H9 (cell line): ENCODE results near the gene RCAN2. TPM values are rescaled to one million over a fixed set of nuclear protein-coding genes. Genes with fewer than 3 reads are reported as not detected.

Experiments
- DNase-seq: peaks from one replicate; pipeline ENCODE4 v3.0.0-alpha.2; 2017
- H2AFZ ChIP-seq: one replicate; pipeline ENCODE4 v1.6.1; 2013; ENCODE audit warnings: mild to moderate bottlenecking, low read length, control low read depth, moderate library complexity
- H2AK5ac ChIP-seq: 2 replicates; pipeline ENCODE4 v1.6.1; 2013; ENCODE audit warnings: low read length, control low read depth, mixed read lengths; ENCODE audit not compliant: insufficient read length
- H2BK120ac ChIP-seq: one replicate; pipeline ENCODE4 v1.6.1; 2013; ENCODE audit warnings: low read depth, mild to moderate bottlenecking, low read length, control low read depth, inconsistent platforms; ENCODE audit not compliant: poor library complexity, severe bottlenecking
- H2BK12ac ChIP-seq: 2 replicates; pipeline ENCODE4 v1.6.1; 2013; ENCODE audit warnings: low read length, control low read depth, mixed read lengths, low read depth; ENCODE audit not compliant: insufficient read length
- H2BK15ac ChIP-seq: 2 replicates; pipeline ENCODE4 v1.6.1; 2013; ENCODE audit warnings: low read depth, low read length, control low read depth
- H2BK20ac ChIP-seq: one replicate; pipeline ENCODE4 v1.6.1; 2013; ENCODE audit warnings: low read depth, mild to moderate bottlenecking, low read length, control low read depth, inconsistent platforms; ENCODE audit not compliant: poor library complexity, severe bottlenecking
- H2BK5ac ChIP-seq: 2 replicates; pipeline ENCODE4 v1.6.1; 2013; ENCODE audit warnings: low read length, control low read depth, mixed read lengths; ENCODE audit not compliant: insufficient read length
- H3K14ac ChIP-seq: 2 replicates; pipeline ENCODE4 v1.6.1; 2013; ENCODE audit warnings: low read length, control low read depth; ENCODE audit not compliant: insufficient read depth
- H3K18ac ChIP-seq: 2 replicates; pipeline ENCODE4 v1.6.1; 2013; ENCODE audit warnings: low read depth, mild to moderate bottlenecking, mixed read lengths, low read length, control low read depth; ENCODE audit not compliant: insufficient read length
- H3K23ac ChIP-seq: 2 replicates; pipeline ENCODE4 v1.6.1; 2013; ENCODE audit warnings: low read length, control low read depth, mixed read lengths, low read depth; ENCODE audit not compliant: insufficient read length
- H3K23me2 ChIP-seq: 2 replicates; pipeline ENCODE4 v1.6.1; 2013; ENCODE audit warnings: low read depth, mild to moderate bottlenecking, mixed read lengths, low read length, control low read depth; ENCODE audit not compliant: insufficient read length, poor library complexity, severe bottlenecking
- H3K27ac ChIP-seq: 2 replicates; pipeline ENCODE4 v1.5.1; 2013; ENCODE audit warnings: low read length, control low read depth, mixed read lengths, low read depth; ENCODE audit not compliant: insufficient read length
- H3K27me3 ChIP-seq: 2 replicates; pipeline ENCODE4 v1.6.1; 2013; ENCODE audit warnings: low read length, control low read depth, inconsistent platforms; ENCODE audit not compliant: insufficient read depth
- H3K4ac ChIP-seq: 2 replicates; pipeline ENCODE4 v1.6.1; 2013; ENCODE audit warnings: low read depth, mild to moderate bottlenecking, control low read depth, inconsistent platforms, low read length, moderate library complexity
- H3K4me1 ChIP-seq: 2 replicates; pipeline ENCODE4 v1.6.1; 2013; ENCODE audit warnings: low read length, control low read depth, inconsistent platforms; ENCODE audit not compliant: insufficient read depth
- H3K4me2 ChIP-seq: 2 replicates; pipeline ENCODE4 v1.6.1; 2013; ENCODE audit warnings: low read length, control low read depth, mixed read lengths; ENCODE audit not compliant: insufficient read length, insufficient read depth
- H3K56ac ChIP-seq: 2 replicates; pipeline ENCODE4 v1.6.1; 2013; ENCODE audit warnings: low read depth, mild to moderate bottlenecking, mixed read lengths, low read length, control low read depth; ENCODE audit not compliant: insufficient read length
- H3K79me1 ChIP-seq: 2 replicates; pipeline ENCODE4 v1.6.1; 2013; ENCODE audit warnings: low read depth, mild to moderate bottlenecking, moderate library complexity, low read length, control low read depth, inconsistent platforms; ENCODE audit not compliant: insufficient read depth, poor library complexity, severe bottlenecking
- H3K79me2 ChIP-seq: 2 replicates; pipeline ENCODE4 v1.6.1; 2013; ENCODE audit warnings: low read length, control low read depth, inconsistent platforms; ENCODE audit not compliant: insufficient read depth
- H3K9ac ChIP-seq: 2 replicates; pipeline ENCODE4 v1.6.1; 2013; ENCODE audit warnings: low read length, control low read depth, mixed read lengths; ENCODE audit not compliant: insufficient read length; ENCODE audit errors: extremely low read depth
- H3K9me3 ChIP-seq: one replicate; pipeline ENCODE4 v1.6.1; 2013; ENCODE audit warnings: low read depth, low read length, inconsistent platforms; ENCODE audit not compliant: control insufficient read depth
- H3T11ph ChIP-seq: one replicate; pipeline ENCODE4 v1.6.1; 2013; ENCODE audit warnings: mild to moderate bottlenecking, low read length, control low read depth, inconsistent platforms
- H4K20me1 ChIP-seq: one replicate; pipeline ENCODE4 v1.6.1; 2013; ENCODE audit not compliant: control insufficient read depth, insufficient read length, insufficient read depth
- H4K5ac ChIP-seq: 2 replicates; pipeline ENCODE4 v1.6.1; 2013; ENCODE audit warnings: low read depth, mild to moderate bottlenecking, mixed read lengths, low read length, control low read depth; ENCODE audit not compliant: insufficient read length
- H4K8ac ChIP-seq: replicated peaks from 2 replicates; pipeline ENCODE4 v1.6.1; 2013; ENCODE audit warnings: low read length, control low read depth, mixed read lengths, low read depth; ENCODE audit not compliant: insufficient read length
- H4K91ac ChIP-seq: 2 replicates; pipeline ENCODE4 v1.6.1; 2013; ENCODE audit warnings: low read depth, mild to moderate bottlenecking, moderate library complexity, mixed read lengths, low read length, control low read depth; ENCODE audit not compliant: insufficient read length
- H3K27ac Mint-ChIP-seq, 3 experiments: 2 replicates in 2 of 3; 3 replicates in 1 of 3; pipeline ENCODE4 v1.8.0; 2020 to 2021; ENCODE audit warnings: mixed read lengths in 3 of 3, mild to moderate bottlenecking in 1 of 3, moderate library complexity in 1 of 3
- H3K27me3 Mint-ChIP-seq: 2 replicates; pipeline ENCODE4 v1.8.0; 2021; ENCODE audit warnings: low read depth, mild to moderate bottlenecking, moderate library complexity, mixed read lengths
- H3K36me3 Mint-ChIP-seq, 3 experiments: 2 replicates in 2 of 3; 3 replicates in 1 of 3; pipeline ENCODE4 v1.8.0; 2020 to 2021; ENCODE audit warnings: low read depth in 3 of 3, mixed read lengths in 3 of 3; ENCODE audit not compliant: insufficient read depth in 1 of 3
- H3K4me1 Mint-ChIP-seq, 2 experiments: 2 replicates each; pipeline ENCODE4 v1.8.0; 2020; ENCODE audit warnings: mixed read lengths in 2 of 2
- H3K4me3 Mint-ChIP-seq, 2 experiments: 2 replicates in 1 of 2; 3 replicates in 1 of 2; pipeline ENCODE4 v1.8.0; 2020 to 2021; ENCODE audit warnings: mild to moderate bottlenecking in 2 of 2, mixed read lengths in 2 of 2, moderate library complexity in 1 of 2
- H3K9me3 Mint-ChIP-seq, 2 experiments: 2 replicates in 1 of 2; 3 replicates in 1 of 2; pipeline ENCODE4 v1.8.0; 2020; ENCODE audit warnings: mild to moderate bottlenecking in 2 of 2, mixed read lengths in 2 of 2, moderate library complexity in 1 of 2
- CTCF ChIP-seq: fragments of 200-600 bp; sonication (generic); conservative IDR thresholded peaks from 3 replicates; pipeline ENCODE4 v1.8.0; 2021; ENCODE audit warnings: antibody characterized with exemption, mild to moderate bottlenecking
- WGBS: extraction: QIAGEN DNeasy Blood & Tissue Kit; methylation state at CpG from one replicate; pipeline ENCODE4 v1.1.7; 2013; ENCODE audit warnings: missing lambda C conversion rate, low lambda C conversion rate, mixed read lengths; ENCODE audit not compliant: insufficient read length; ENCODE audit errors: extremely low coverage; 5-methylcytosine and 5-hydroxymethylcytosine counted together
- total RNA-seq: library from RNA; stranded (reverse); gene quantifications from 2 replicates; pipeline ENCODE4 v1.2.1, GENCODE V29; 2021

The RCAN2 gene
- total RNA-seq, 1 experiment from 2014 or later, result 3.0 TPM

- Histone ChIP-seq H2BK15ac (no peak overlapping the region), H4K91ac (no peak overlapping the region), H4K8ac (no peak overlapping the region), H3K4me2 (no peak overlapping the region), H3K4ac (no peak overlapping the region), H3K23ac (no peak overlapping the region), H3K23me2 (no peaks in the 10 kb centered on the region), H4K5ac (no peak overlapping the region), H3K9ac (no peak overlapping the region), H2BK120ac (no peak overlapping the region), H2BK12ac (no peak overlapping the region), H3T11ph (no peak overlapping the region), H3K9me3 (no peaks in the 10 kb centered on the region), H3K27ac (no peak overlapping the region), H2AK5ac (no peak overlapping the region), H2BK20ac (no peak overlapping the region), H3K14ac (no peak overlapping the region), H2BK5ac (no peak overlapping the region), H2AFZ (no peak overlapping the region), H3K4me1 (peaks cover 4% of the 10 kb centered on the region; the same call in 1 of the 2 replicates), H3K27me3 (no peaks in the 10 kb centered on the region), H3K56ac (no peak overlapping the region), H3K79me2 (no peaks in the 10 kb centered on the region), H3K18ac (no peak overlapping the region), H4K20me1 (no peaks in the 10 kb centered on the region), H3K79me1 (no peaks in the 10 kb centered on the region)
- H3K27ac Mint-ChIP-seq, result no peak overlapping the region
- peaks cover 2% of the 10 kb centered on the region; the same call in 1 of the 2 replicates for H3K27me3 Mint-ChIP-seq
- no peak overlapping the region for H3K4me3 Mint-ChIP-seq
- H3K4me1 Mint-ChIP-seq, result peaks cover 16 to 24% of the 10 kb centered on the region in 2 experiments
- no peaks in the 10 kb centered on the region for H3K9me3 Mint-ChIP-seq
- no peaks in the 10 kb centered on the region for H3K36me3 Mint-ChIP-seq
- DNase-seq, result no peak
- WGBS, result no CpG with 5 or more reads among the region's 3 CpGs
- TF ChIP-seq CTCF, result no peak
Observed at GRCh38 chr6:46528961-46529750, 37.9 kb upstream of the RCAN2 start.
